ENCODE measurements around the gene STYXL1. TPM values are rescaled to one million over a fixed set of nuclear protein-coding genes. Genes with fewer than 3 reads are reported as not detected.
"Not testable (repeated sequence)": the region's sequence is repeated elsewhere in the genome, so short reads cannot be mapped to it uniquely, and the experiment has no call there.

Gene STYXL1
- total RNA-seq, 4 donors from 2014 or later: 10.0 to 31.5 (median 17.3) TPM

- Histone ChIP-seq H3K27me3 (no peaks in the 10 kb centered on the region), H3K4me1 (peaks cover 23 to 30% of the 10 kb centered on the region in 2 donors), H3K36me3 (peaks cover 8 to 96% of the 10 kb centered on the region in 2 donors), H3K9me3 (no peaks in the 10 kb centered on the region), H3K4me3 (no peak overlapping the region), H3K27ac (no peak overlapping the region)
- DNase-seq (no peak), ATAC-seq (no peak)
- intact Hi-C loops (cut with DNase I; ENCODE audit: low total_unique reads) (no loop called here), in situ Hi-C loops (cut with MboI; ENCODE audit: low sequenced_read_pairs in 4 of 4) (no loop called here)
- no peak for TF ChIP-seq POLR2A (IDR thresholded peaks at IDR 0.05)
- no peak for TF ChIP-seq CTCF (IDR thresholded peaks at IDR 0.05 in 4 of 5, conservative IDR thresholded peaks at IDR 0.05 in 1 of 5)
Observed at GRCh38 chr7:76062254-76062653, 14.5 kb upstream of the STYXL1 start.

- DNase-seq (peak; percentile 40 to 81), ATAC-seq (peak in 1 of 2 donors; percentile 42)
- Histone ChIP-seq H3K27me3 (no peaks in the 10 kb centered on the region), H3K27ac (peak overlapping the region; percentile 69 to 94 (median 81)), H3K4me1 (peaks cover 36 to 44% of the 10 kb centered on the region in 2 donors), H3K9me3 (no peaks in the 10 kb centered on the region), H3K4me3 (no peak overlapping the region), H3K36me3 (peaks cover 8 to 93% of the 10 kb centered on the region in 2 donors)
- no peak for TF ChIP-seq POLR2A (IDR thresholded peaks at IDR 0.05)
- TF ChIP-seq CTCF (IDR thresholded peaks at IDR 0.05 in 4 of 5, conservative IDR thresholded peaks at IDR 0.05 in 1 of 5): no peak
- intact Hi-C loops (cut with DNase I; ENCODE audit: low total_unique reads): no loop called here
- in situ Hi-C loops (cut with MboI; ENCODE audit: low sequenced_read_pairs in 4 of 4): no loop called here
Observed at GRCh38 chr7:76060842-76061241, 13.0 kb upstream of the STYXL1 start.

GRCh38 chr7:76058745-76059144, 10.9 kb upstream of the STYXL1 start:
- DNase-seq; H3K27me3 ChIP-seq; in situ Hi-C loops (cut with MboI; ENCODE audit: low sequenced_read_pairs in 4 of 4); H3K9me3 ChIP-seq; H3K4me3 ChIP-seq; ATAC-seq: not testable (repeated sequence)
- Histone ChIP-seq H3K4me1 (peaks cover 46 to 55% of the 10 kb centered on the region in 2 donors), H3K36me3 (peaks cover 0 to 80% of the 10 kb centered on the region in 2 donors), H3K27ac (peak overlapping the region; percentile 62 to 94 (median 88))
- intact Hi-C loops (cut with DNase I; ENCODE audit: low total_unique reads): loop anchor here (10.0 kb wide), 1 partner anchor 106 kb away; no protein-coding TSS in a partner anchor

GRCh38 chr7:76057813-76058145, 10.0 kb upstream of the STYXL1 start:
- DNase-seq: peak; percentile 65 to 89
- peak; percentile 72 to 78 for ATAC-seq
- no peak overlapping the region for H3K4me3 ChIP-seq
- in situ Hi-C loops (cut with MboI; ENCODE audit: low sequenced_read_pairs in 4 of 4): no loop called here
- H3K27ac ChIP-seq: peak overlapping the region; percentile 62 to 94 (median 88)
- no peaks in the 10 kb centered on the region for H3K27me3 ChIP-seq
- H3K36me3 ChIP-seq: peaks cover 0 to 70% of the 10 kb centered on the region in 2 donors
- TF ChIP-seq CTCF (IDR thresholded peaks at IDR 0.05 in 4 of 5, conservative IDR thresholded peaks at IDR 0.05 in 1 of 5) (no peak), POLR2A (IDR thresholded peaks at IDR 0.05) (no peak)
- no peaks in the 10 kb centered on the region for H3K9me3 ChIP-seq
- H3K4me1 ChIP-seq: peaks cover 51 to 64% of the 10 kb centered on the region in 2 donors
- intact Hi-C loops (cut with DNase I; ENCODE audit: low total_unique reads): loop anchor here (10.0 kb wide), 1 partner anchor 107 kb away; no protein-coding TSS in a partner anchor

DNA sequence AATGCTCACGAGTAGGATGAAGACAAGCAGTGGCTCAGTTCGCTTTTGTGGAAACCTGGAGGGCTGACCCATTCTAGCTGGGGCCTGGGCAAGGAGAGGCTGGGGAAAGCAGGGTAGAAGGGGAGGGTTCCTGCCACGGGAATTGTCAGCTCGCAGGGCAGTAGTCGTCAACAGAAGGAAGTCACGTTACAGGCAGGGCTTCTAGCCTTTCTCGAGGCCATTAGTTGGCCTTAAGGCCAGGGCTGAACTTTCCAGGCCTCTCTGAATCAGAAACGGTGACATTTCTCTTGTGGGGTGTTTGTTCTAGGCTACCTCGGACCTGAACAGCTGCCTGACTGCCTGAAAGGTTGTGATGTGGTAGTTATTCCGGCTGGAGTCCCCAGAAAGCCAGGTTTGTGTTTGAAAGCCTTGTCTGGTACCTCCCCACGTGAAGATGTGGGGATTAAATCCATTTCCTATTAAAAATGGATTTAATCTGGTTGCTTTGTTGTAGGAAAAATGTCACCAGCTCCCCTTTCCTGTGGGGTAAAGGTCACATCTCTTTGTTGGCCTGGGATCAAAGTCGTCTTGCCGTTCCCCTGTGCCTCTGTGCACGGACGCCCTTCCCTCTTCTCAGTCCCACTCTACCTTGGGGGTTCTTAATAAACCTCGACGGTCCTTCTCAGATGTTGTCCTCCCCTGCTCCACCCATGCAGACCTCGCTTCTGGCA, 9.5 kb upstream of the STYXL1 start:
- ATAC-seq: peak in 1 of 2 donors; percentile 4
- TF ChIP-seq POLR2A (IDR thresholded peaks at IDR 0.05): no peak
- no peak for TF ChIP-seq CTCF (IDR thresholded peaks at IDR 0.05 in 4 of 5, conservative IDR thresholded peaks at IDR 0.05 in 1 of 5)
- Histone ChIP-seq H3K27me3 (no peaks in the 10 kb centered on the region), H3K27ac (peak overlapping the region; percentile 62 to 94 (median 88)), H3K9me3 (no peaks in the 10 kb centered on the region), H3K4me3 (no peak overlapping the region), H3K36me3 (peaks cover 0 to 65% of the 10 kb centered on the region in 2 donors), H3K4me1 (peaks cover 51 to 68% of the 10 kb centered on the region in 2 donors)
- intact Hi-C loops (cut with DNase I; ENCODE audit: low total_unique reads) (loop anchor here (10.0 kb wide), 1 partner anchor 108 kb away; no protein-coding TSS in a partner anchor), in situ Hi-C loops (cut with MboI; ENCODE audit: low sequenced_read_pairs in 4 of 4) (no loop called here)
- no peak for DNase-seq

All from gastrocnemius medialis (tissue), 4 donors.